HL-60 (cell line): ENCODE data around the gene OR56A1.

ENCODE experiments used
- CTCF ChIP-seq: IDR thresholded peaks from one replicate; pipeline ENCODE4 v1.5.1; 2011; ENCODE audit warnings: low read length, control low read depth, inconsistent platforms; ENCODE audit not compliant: insufficient read depth
- GABPA ChIP-seq: IDR thresholded peaks from 2 replicates; pipeline ENCODE4 v1.6.1; 2012; ENCODE audit warnings: low read depth
- POLR2AphosphoS5 ChIP-seq: IDR thresholded peaks from 2 replicates; pipeline ENCODE4 v1.6.1; 2012; ENCODE audit warnings: low read depth
- TF ChIP-seq, protein P1 (sequence below): IDR thresholded peaks from 2 replicates; pipeline ENCODE4 v1.6.1; 2012; ENCODE audit warnings: low read depth; ENCODE audit not compliant: insufficient replicate concordance

DNA sequence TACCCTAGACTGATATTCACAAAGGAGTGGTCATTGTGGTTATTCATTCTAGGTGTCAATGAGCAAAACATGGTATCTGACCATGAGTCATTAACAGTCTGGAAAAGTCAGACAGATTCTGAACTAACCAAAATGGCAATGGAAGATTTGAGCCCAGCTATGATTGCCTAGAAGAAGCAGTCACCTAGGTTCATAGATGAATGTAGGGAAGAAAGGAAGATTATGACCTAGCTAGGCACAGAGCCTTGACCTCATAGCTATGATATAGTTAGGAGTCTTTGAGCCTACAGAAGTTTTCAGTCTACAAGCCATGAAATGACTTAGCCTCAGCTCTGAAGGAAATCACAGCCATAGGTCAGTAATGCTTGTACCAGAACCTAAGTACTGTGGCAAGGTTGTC is 24.2 kb downstream of the OR56A1 start:
- TF ChIP-seq, protein P1, sequence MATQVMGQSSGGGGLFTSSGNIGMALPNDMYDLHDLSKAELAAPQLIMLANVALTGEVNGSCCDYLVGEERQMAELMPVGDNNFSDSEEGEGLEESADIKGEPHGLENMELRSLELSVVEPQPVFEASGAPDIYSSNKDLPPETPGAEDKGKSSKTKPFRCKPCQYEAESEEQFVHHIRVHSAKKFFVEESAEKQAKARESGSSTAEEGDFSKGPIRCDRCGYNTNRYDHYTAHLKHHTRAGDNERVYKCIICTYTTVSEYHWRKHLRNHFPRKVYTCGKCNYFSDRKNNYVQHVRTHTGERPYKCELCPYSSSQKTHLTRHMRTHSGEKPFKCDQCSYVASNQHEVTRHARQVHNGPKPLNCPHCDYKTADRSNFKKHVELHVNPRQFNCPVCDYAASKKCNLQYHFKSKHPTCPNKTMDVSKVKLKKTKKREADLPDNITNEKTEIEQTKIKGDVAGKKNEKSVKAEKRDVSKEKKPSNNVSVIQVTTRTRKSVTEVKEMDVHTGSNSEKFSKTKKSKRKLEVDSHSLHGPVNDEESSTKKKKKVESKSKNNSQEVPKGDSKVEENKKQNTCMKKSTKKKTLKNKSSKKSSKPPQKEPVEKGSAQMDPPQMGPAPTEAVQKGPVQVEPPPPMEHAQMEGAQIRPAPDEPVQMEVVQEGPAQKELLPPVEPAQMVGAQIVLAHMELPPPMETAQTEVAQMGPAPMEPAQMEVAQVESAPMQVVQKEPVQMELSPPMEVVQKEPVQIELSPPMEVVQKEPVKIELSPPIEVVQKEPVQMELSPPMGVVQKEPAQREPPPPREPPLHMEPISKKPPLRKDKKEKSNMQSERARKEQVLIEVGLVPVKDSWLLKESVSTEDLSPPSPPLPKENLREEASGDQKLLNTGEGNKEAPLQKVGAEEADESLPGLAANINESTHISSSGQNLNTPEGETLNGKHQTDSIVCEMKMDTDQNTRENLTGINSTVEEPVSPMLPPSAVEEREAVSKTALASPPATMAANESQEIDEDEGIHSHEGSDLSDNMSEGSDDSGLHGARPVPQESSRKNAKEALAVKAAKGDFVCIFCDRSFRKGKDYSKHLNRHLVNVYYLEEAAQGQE: no peak
- no peak for TF ChIP-seq CTCF
- TF ChIP-seq POLR2AphosphoS5: no peak
- TF ChIP-seq GABPA: no peak
